Non-pigmented ciliary epithelial cell (primary cell): Measurements from ENCODE around the gene MRPL57.
"Not testable (repeated sequence)": the region's sequence is repeated elsewhere in the genome, so short reads cannot be mapped to it uniquely, and the experiment has no call there.

ENCODE experiments used
- DNase-seq: peaks from one replicate; pipeline ENCODE4 v3.0.0-alpha.2; 2010; ENCODE audit warnings: low read depth

MRPL57 gene

GRCh38 chr13:21176215-21176981, at the start of gene MRPL57, which contains the start of gene SKA3:
Gene MRPL57, plus strand, starts transcription at chr13:21176658. Its CDS starts 259 bp downstream, at chr13:21176917.
Gene SKA3, minus strand, starts transcription at chr13:21176552. Its CDS starts 75 bp downstream, at chr13:21176477.
- DNase-seq = peak; percentile 63

- no peak for DNase-seq
These were observed 46.3 kb upstream of the MRPL57 start for GRCh38 chr13:21130116-21130515.

GRCh38 chr13:21133077-21133476, 43.4 kb upstream of the MRPL57 start:
- DNase-seq = no peak

- no peak for DNase-seq
These were observed 42.0 kb upstream of the MRPL57 start for GRCh38 chr13:21134475-21134874.

GRCh38 chr13:21135833-21136232, 40.6 kb upstream of the MRPL57 start:
- not testable (repeated sequence) for DNase-seq

- DNase-seq = peak; percentile 11
These were observed 38.8 kb upstream of the MRPL57 start for GRCh38 chr13:21137696-21138095.

- DNase-seq = no peak
These were observed 37.9 kb upstream of the MRPL57 start for GRCh38 chr13:21138561-21138960.

GRCh38 chr13:21139374-21139773, 37.1 kb upstream of the MRPL57 start:
- no peak for DNase-seq

GRCh38 chr13:21142766-21143165, 33.7 kb upstream of the MRPL57 start:
- no peak for DNase-seq

- no peak for DNase-seq
These were observed 28.6 kb upstream of the MRPL57 start for GRCh38 chr13:21147827-21148226.

- no peak for DNase-seq
These were observed 27.8 kb upstream of the MRPL57 start for GRCh38 chr13:21148557-21149258.

GRCh38 chr13:21149568-21149967, 26.9 kb upstream of the MRPL57 start:
- DNase-seq = no peak

- no peak for DNase-seq
These were observed 26.4 kb upstream of the MRPL57 start for GRCh38 chr13:21150013-21150412.

GRCh38 chr13:21152251-21152899, 24.1 kb upstream of the MRPL57 start:
- no peak for DNase-seq

- no peak for DNase-seq
These were observed 11.8 kb upstream of the MRPL57 start for GRCh38 chr13:21164631-21165030.

GRCh38 chr13:21165606-21166005, 10.9 kb upstream of the MRPL57 start:
- DNase-seq = not testable (repeated sequence)

- no peak for DNase-seq
These were observed 5.0 kb upstream of the MRPL57 start for GRCh38 chr13:21171420-21171819.

GRCh38 chr13:21173767-21174166, 2.7 kb upstream of the MRPL57 start:
- DNase-seq = not testable (repeated sequence)

GRCh38 chr13:21175656-21176214, 723 bp upstream of the MRPL57 start:
- DNase-seq = no peak

GRCh38 chr13:21176982-21177284, 475 bp downstream of the MRPL57 start:
- DNase-seq = no peak

- no peak for DNase-seq
These were observed 5.2 kb downstream of the MRPL57 start for GRCh38 chr13:21181671-21182070.

- DNase-seq = not testable (repeated sequence)
These were observed 10.0 kb downstream of the MRPL57 start for GRCh38 chr13:21186410-21186809.

GRCh38 chr13:21194756-21195155, 18.3 kb downstream of the MRPL57 start:
- DNase-seq = not testable (repeated sequence)
